Measurements from ENCODE around the gene COG7. TPM values are rescaled to one million over a fixed set of nuclear protein-coding genes. Genes with fewer than 3 reads are reported as not detected.
"Not testable (repeated sequence)": the region's sequence is repeated elsewhere in the genome, so short reads cannot be mapped to it uniquely, and the experiment has no call there.

COG7 gene
- total and polyA plus RNA-seq, 5 donors from 2014 or later: 9.2 to 18.7 (median 11.5) TPM

GRCh38 chr16:23469814-23470213 is 16.8 kb upstream of the COG7 start:
- Mint-ChIP-seq H3K4me1 (no peaks in the 10 kb centered on the region), H3K4me3 (no peak overlapping the region), H3K27ac (no peak overlapping the region), H3K36me3 (peaks cover 47% of the 10 kb centered on the region), H3K27me3 (no peaks in the 10 kb centered on the region), H3K9me3 (no peaks in the 10 kb centered on the region)
- no peaks in the 10 kb centered on the region for H3K9me3 ChIP-seq (ENCODE audit: control insufficient read depth in 2 of 2, low read length in 2 of 2)
- no peak overlapping the region for H3K27ac ChIP-seq (ENCODE audit: insufficient read depth, low read length, poor library complexity, severe bottlenecking)
- no peak overlapping the region for H3K4me3 ChIP-seq (ENCODE audit: low read depth, low read length)
- H3K27me3 ChIP-seq (ENCODE audit: control insufficient read depth, insufficient read depth, low read length): no peaks in the 10 kb centered on the region
- no peak for DNase-seq
- no peaks in the 10 kb centered on the region for H3K4me1 ChIP-seq (ENCODE audit: control insufficient read depth, insufficient read depth, low read length, poor library complexity, severe bottlenecking)
- peaks cover 62% of the 10 kb centered on the region for H3K36me3 ChIP-seq (ENCODE audit: control insufficient read depth, insufficient read depth, low read length)
- ATAC-seq (ENCODE audit: low read depth in 2 of 2): no peak

- no peak for DNase-seq
- peaks cover 38% of the 10 kb centered on the region for H3K36me3 Mint-ChIP-seq
- peaks cover 0 to 2% (median 0%) of the 10 kb centered on the region in 4 donors for H3K4me1 Mint-ChIP-seq
- no peaks in the 10 kb centered on the region for H3K4me1 ChIP-seq (ENCODE audit: control insufficient read depth, insufficient read depth, low read length, poor library complexity, severe bottlenecking)
- no peaks in the 10 kb centered on the region for H3K9me3 Mint-ChIP-seq
- H3K36me3 ChIP-seq (ENCODE audit: control insufficient read depth, insufficient read depth, low read length): peaks cover 41% of the 10 kb centered on the region
- no peak overlapping the region for H3K4me3 Mint-ChIP-seq
- H3K27me3 Mint-ChIP-seq: no peaks in the 10 kb centered on the region
- H3K27ac ChIP-seq (ENCODE audit: insufficient read depth, low read length, poor library complexity, severe bottlenecking): no peak overlapping the region
- no peaks in the 10 kb centered on the region for H3K9me3 ChIP-seq (ENCODE audit: control insufficient read depth in 2 of 2, low read length in 2 of 2)
- no peaks in the 10 kb centered on the region for H3K27me3 ChIP-seq (ENCODE audit: control insufficient read depth, insufficient read depth, low read length)
- H3K27ac Mint-ChIP-seq: peak overlapping the region in 1 of 3 donors; percentile 12
- ATAC-seq (ENCODE audit: low read depth in 2 of 2): no peak
- H3K4me3 ChIP-seq (ENCODE audit: low read depth, low read length): no peak overlapping the region
These were observed 13.3 kb upstream of the COG7 start for GRCh38 chr16:23466162-23466885.

- Mint-ChIP-seq H3K4me1 (peaks cover 0 to 2% (median 0%) of the 10 kb centered on the region in 4 donors), H3K27me3 (no peaks in the 10 kb centered on the region), H3K4me3 (no peak overlapping the region), H3K36me3 (peaks cover 36% of the 10 kb centered on the region), H3K9me3 (no peaks in the 10 kb centered on the region), H3K27ac (no peak overlapping the region)
- H3K27me3 ChIP-seq (ENCODE audit: control insufficient read depth, insufficient read depth, low read length): no peaks in the 10 kb centered on the region
- DNase-seq (no peak), ATAC-seq (ENCODE audit: low read depth in 2 of 2) (no peak)
- no peaks in the 10 kb centered on the region for H3K9me3 ChIP-seq (ENCODE audit: control insufficient read depth in 2 of 2, low read length in 2 of 2)
- peaks cover 40% of the 10 kb centered on the region for H3K36me3 ChIP-seq (ENCODE audit: control insufficient read depth, insufficient read depth, low read length)
- no peak overlapping the region for H3K4me3 ChIP-seq (ENCODE audit: low read depth, low read length)
- H3K4me1 ChIP-seq (ENCODE audit: control insufficient read depth, insufficient read depth, low read length, poor library complexity, severe bottlenecking): no peaks in the 10 kb centered on the region
- no peak overlapping the region for H3K27ac ChIP-seq (ENCODE audit: insufficient read depth, low read length, poor library complexity, severe bottlenecking)
These were observed 12.2 kb upstream of the COG7 start for GRCh38 chr16:23465179-23465578.

GRCh38 chr16:23464196-23464595 is 11.2 kb upstream of the COG7 start:
- Histone ChIP-seq H3K27me3 (ENCODE audit: control insufficient read depth, insufficient read depth, low read length) (no peaks in the 10 kb centered on the region), H3K36me3 (ENCODE audit: control insufficient read depth, insufficient read depth, low read length) (peaks cover 30% of the 10 kb centered on the region), H3K27ac (ENCODE audit: insufficient read depth, low read length, poor library complexity, severe bottlenecking) (no peak overlapping the region), H3K4me3 (ENCODE audit: low read depth, low read length) (no peak overlapping the region), H3K4me1 (ENCODE audit: control insufficient read depth, insufficient read depth, low read length, poor library complexity, severe bottlenecking) (no peaks in the 10 kb centered on the region), H3K9me3 (ENCODE audit: control insufficient read depth in 2 of 2, low read length in 2 of 2) (no peaks in the 10 kb centered on the region)
- no peaks in the 10 kb centered on the region for H3K9me3 Mint-ChIP-seq
- no peak overlapping the region for H3K4me3 Mint-ChIP-seq
- peaks cover 0 to 2% (median 0%) of the 10 kb centered on the region in 4 donors for H3K4me1 Mint-ChIP-seq
- H3K27ac Mint-ChIP-seq: peak overlapping the region in 2 of 3 donors; percentile 2 to 67
- no peaks in the 10 kb centered on the region for H3K27me3 Mint-ChIP-seq
- ATAC-seq (ENCODE audit: low read depth in 2 of 2) (no peak), DNase-seq (no peak)
- H3K36me3 Mint-ChIP-seq: peaks cover 28% of the 10 kb centered on the region

GRCh38 chr16:23462994-23463393 is 10.0 kb upstream of the COG7 start:
- H3K9me3 Mint-ChIP-seq; H3K27me3 ChIP-seq (ENCODE audit: control insufficient read depth, insufficient read depth, low read length); H3K27me3 Mint-ChIP-seq; H3K9me3 ChIP-seq (ENCODE audit: control insufficient read depth in 2 of 2, low read length in 2 of 2); H3K27ac Mint-ChIP-seq; H3K4me3 ChIP-seq (ENCODE audit: low read depth, low read length); H3K27ac ChIP-seq (ENCODE audit: insufficient read depth, low read length, poor library complexity, severe bottlenecking); H3K4me1 ChIP-seq (ENCODE audit: control insufficient read depth, insufficient read depth, low read length, poor library complexity, severe bottlenecking); H3K4me1 Mint-ChIP-seq; ATAC-seq (ENCODE audit: low read depth in 2 of 2); DNase-seq; H3K4me3 Mint-ChIP-seq: not testable (repeated sequence)
- H3K36me3 ChIP-seq (ENCODE audit: control insufficient read depth, insufficient read depth, low read length): peaks cover 22% of the 10 kb centered on the region
- H3K36me3 Mint-ChIP-seq: peaks cover 21% of the 10 kb centered on the region

GRCh38 chr16:23453338-23454052 is 506 bp upstream of the COG7 start:
- no peak for ATAC-seq (ENCODE audit: low read depth in 2 of 2)
- Mint-ChIP-seq H3K27me3 (no peaks in the 10 kb centered on the region), H3K4me3 (peak overlapping the region; percentile 94 to 99 (median 98)), H3K27ac (peak overlapping the region; percentile 60 to 94 (median 90)), H3K9me3 (no peaks in the 10 kb centered on the region), H3K36me3 (peaks cover 5% of the 10 kb centered on the region), H3K4me1 (peaks cover 14 to 38% (median 25%) of the 10 kb centered on the region in 4 donors)
- Histone ChIP-seq H3K27ac (ENCODE audit: insufficient read depth, low read length, poor library complexity, severe bottlenecking) (no peak overlapping the region), H3K4me3 (ENCODE audit: low read depth, low read length) (peak overlapping the region; percentile 87), H3K36me3 (ENCODE audit: control insufficient read depth, insufficient read depth, low read length) (no peaks in the 10 kb centered on the region), H3K27me3 (ENCODE audit: control insufficient read depth, insufficient read depth, low read length) (no peaks in the 10 kb centered on the region), H3K9me3 (ENCODE audit: control insufficient read depth in 2 of 2, low read length in 2 of 2) (no peaks in the 10 kb centered on the region), H3K4me1 (ENCODE audit: control insufficient read depth, insufficient read depth, low read length, poor library complexity, severe bottlenecking) (peaks cover 23% of the 10 kb centered on the region)
- no peak for DNase-seq

GRCh38 chr16:23452221-23452571 is 793 bp downstream of the COG7 start:
- Histone ChIP-seq H3K4me1 (ENCODE audit: control insufficient read depth, insufficient read depth, low read length, poor library complexity, severe bottlenecking) (peaks cover 23% of the 10 kb centered on the region), H3K27ac (ENCODE audit: insufficient read depth, low read length, poor library complexity, severe bottlenecking) (no peak overlapping the region), H3K27me3 (ENCODE audit: control insufficient read depth, insufficient read depth, low read length) (no peaks in the 10 kb centered on the region), H3K36me3 (ENCODE audit: control insufficient read depth, insufficient read depth, low read length) (no peaks in the 10 kb centered on the region), H3K4me3 (ENCODE audit: low read depth, low read length) (peak overlapping the region; percentile 87), H3K9me3 (ENCODE audit: control insufficient read depth in 2 of 2, low read length in 2 of 2) (no peaks in the 10 kb centered on the region)
- Mint-ChIP-seq H3K4me3 (peak overlapping the region; percentile 94 to 99 (median 98)), H3K9me3 (no peaks in the 10 kb centered on the region), H3K36me3 (peaks cover 9% of the 10 kb centered on the region), H3K27me3 (no peaks in the 10 kb centered on the region), H3K27ac (peak overlapping the region; percentile 90 to 97 (median 94)), H3K4me1 (peaks cover 18 to 45% (median 31%) of the 10 kb centered on the region in 4 donors)
- ATAC-seq (ENCODE audit: low read depth in 2 of 2) (no peak), DNase-seq (no peak)
